K562 (cell line): ENCODE results near the gene FAM227B.

Experiments used
- CTCF ChIP-seq, 3 experiments: IDR thresholded peaks in 2 of 3; conservative IDR thresholded peaks in 1 of 3; 2 replicates each; pipeline ENCODE4 v1.5.1; 2011 to 2012; ENCODE audit warnings: low read length in 3 of 3, mild to moderate bottlenecking in 3 of 3, control low read depth in 2 of 3, improper control_type of control experiment in 1 of 3, inconsistent platforms in 1 of 3, low read depth in 1 of 3, mixed read lengths in 1 of 3, moderate library complexity in 1 of 3; ENCODE audit not compliant: insufficient read depth in 2 of 3
- IRF2 ChIP-seq: sonication (generic); formaldehyde crosslinking; IDR thresholded peaks from 2 replicates; pipeline ENCODE4 v1.8.1; 2022; ENCODE audit warnings: mild to moderate bottlenecking, missing genetic modification reagents
- KAT8 ChIP-seq: fragments of 450-650 bp; IDR thresholded peaks from 2 replicates; pipeline ENCODE4 v1.6.1; 2016; ENCODE audit warnings: low read depth, mild to moderate bottlenecking
- PHB2 ChIP-seq: fragments of 450-650 bp; IDR thresholded peaks from 2 replicates; pipeline ENCODE4 v1.6.1; 2017; ENCODE audit warnings: low read depth
- POLR2A ChIP-seq: fragments of 450-650 bp; conservative IDR thresholded peaks from 2 replicates; pipeline ENCODE4 v1.6.1; 2016
- TAF1 ChIP-seq: IDR thresholded peaks from 2 replicates; pipeline ENCODE4 v1.6.1; 2011; ENCODE audit warnings: mild to moderate bottlenecking, low read length, moderate library complexity; ENCODE audit not compliant: insufficient read depth, control insufficient read depth, severe bottlenecking; ENCODE audit errors: extremely low read depth
- U2AF1 ChIP-seq: fragments of 200-400 bp; formaldehyde crosslinking; optimal IDR thresholded peaks from 2 replicates; pipeline ENCODE3; 2017; ENCODE audit warnings: mild to moderate bottlenecking, low read depth, low read length, moderate library complexity
- ZBTB33 ChIP-seq: sonication (generic); formaldehyde crosslinking; IDR thresholded peaks from 2 replicates; pipeline ENCODE4 v1.8.1; 2023; ENCODE audit warnings: mild to moderate bottlenecking, missing genetic modification reagents
- ZNF124 ChIP-seq: sonication (generic); formaldehyde crosslinking; IDR thresholded peaks from 2 replicates; pipeline ENCODE4 v1.8.1; 2022; ENCODE audit warnings: missing genetic modification reagents
- ZNF232 ChIP-seq: sonication (generic); formaldehyde crosslinking; IDR thresholded peaks from 2 replicates; pipeline ENCODE4 v1.8.0; 2022; ENCODE audit warnings: mild to moderate bottlenecking, missing genetic modification reagents
- TF ChIP-seq, protein P1 (sequence below): sonication (generic); formaldehyde crosslinking; IDR thresholded peaks from 2 replicates; pipeline ENCODE4 v1.5.0; 2020; ENCODE audit warnings: missing genetic modification reagents

- TF ChIP-seq IRF2 (CRISPR knock-in tag) (no peak), ZBTB33 (no peak), PHB2 (no peak), KAT8 (no peak), TAF1 (no peak), POLR2A (no peak), CTCF (IDR thresholded peaks at IDR 0.05 in 2 of 3, conservative IDR thresholded peaks at IDR 0.05 in 1 of 3; ENCODE audit: insufficient read depth in 2 of 3, low read depth in 1 of 3, low read length in 3 of 3) (no peak), ZNF232 (CRISPR knock-in tag) (no peak), U2AF1 (no peak), ZNF124 (CRISPR knock-in tag) (no peak)
- TF ChIP-seq, protein P1, sequence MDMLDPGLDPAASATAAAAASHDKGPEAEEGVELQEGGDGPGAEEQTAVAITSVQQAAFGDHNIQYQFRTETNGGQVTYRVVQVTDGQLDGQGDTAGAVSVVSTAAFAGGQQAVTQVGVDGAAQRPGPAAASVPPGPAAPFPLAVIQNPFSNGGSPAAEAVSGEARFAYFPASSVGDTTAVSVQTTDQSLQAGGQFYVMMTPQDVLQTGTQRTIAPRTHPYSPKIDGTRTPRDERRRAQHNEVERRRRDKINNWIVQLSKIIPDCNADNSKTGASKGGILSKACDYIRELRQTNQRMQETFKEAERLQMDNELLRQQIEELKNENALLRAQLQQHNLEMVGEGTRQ, result no peak
Observed at GRCh38 chr15:49303003-49303402, 317.6 kb downstream of the FAM227B start.
